GM21367 (cell line): ENCODE data around the gene CCDC150.
"Not testable (repeated sequence)": the region's sequence is repeated elsewhere in the genome, so short reads cannot be mapped to it uniquely, and the experiment has no call there.

Source experiments
- ATAC-seq: cut with Tn5 transposase; IDR thresholded peaks from one replicate; pipeline ENCODE4 v1.9.1; 2021; ENCODE audit not compliant: unreplicated experiment

Gene CCDC150

GRCh38 chr2:196630531-196630930, 9.0 kb upstream of the CCDC150 start:
- ATAC-seq, result no peak

GRCh38 chr2:196635156-196635555, 4.4 kb upstream of the CCDC150 start:
- no peak for ATAC-seq

- no peak for ATAC-seq
Measured at GRCh38 chr2:196638765-196639164, 750 bp upstream of the CCDC150 start.

GRCh38 chr2:196640031-196640548, 575 bp downstream of the CCDC150 start:
- ATAC-seq, result no peak

- ATAC-seq, result no peak
Measured at GRCh38 chr2:196649202-196649601, 9.7 kb downstream of the CCDC150 start.

GRCh38 chr2:196651387-196652094, 12.0 kb downstream of the CCDC150 start:
- ATAC-seq, result no peak

- no peak for ATAC-seq
Measured at GRCh38 chr2:196652869-196653268, 13.4 kb downstream of the CCDC150 start.

- no peak for ATAC-seq
Measured at GRCh38 chr2:196653843-196654242, 14.3 kb downstream of the CCDC150 start.

- no peak for ATAC-seq
Measured at GRCh38 chr2:196655761-196656160, 16.2 kb downstream of the CCDC150 start.

DNA sequence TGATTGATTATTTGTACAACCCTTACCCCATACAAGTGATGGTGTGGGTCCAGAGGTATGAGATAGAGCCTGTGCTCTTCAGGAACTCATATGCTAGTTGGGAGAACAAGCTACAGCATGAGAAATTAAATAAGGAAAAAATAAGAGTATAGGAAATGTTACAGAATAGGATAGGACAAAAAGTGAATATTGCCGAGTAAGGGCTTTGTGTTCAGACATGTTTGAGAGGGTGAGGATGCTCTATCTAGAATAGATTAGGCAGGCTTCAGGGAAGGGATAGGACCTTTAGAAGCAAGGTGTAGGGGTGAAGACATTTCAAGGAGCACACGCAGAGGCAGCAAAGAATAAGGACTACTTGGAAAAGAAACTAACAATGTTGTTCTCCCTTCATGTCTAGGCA, 17.8 kb downstream of the CCDC150 start:
- ATAC-seq, result no peak

DNA sequence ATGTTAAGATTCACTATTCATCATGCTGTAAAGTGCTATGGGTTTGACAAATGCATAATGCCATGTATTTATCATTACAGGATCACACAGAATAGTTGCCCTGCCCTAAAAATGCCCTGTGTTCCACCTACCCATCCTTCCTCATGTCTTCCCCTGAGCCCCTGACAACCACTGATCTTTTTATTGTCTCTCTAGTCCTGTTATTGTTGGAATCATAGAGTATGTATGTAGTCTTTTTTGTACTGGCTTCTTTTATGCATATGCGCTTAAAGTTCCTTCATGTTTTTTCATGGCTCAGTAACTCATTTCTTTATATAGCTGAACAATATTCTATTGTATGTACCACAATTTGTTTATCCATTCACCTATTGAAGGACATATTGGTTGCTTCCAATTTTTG, 20.3 kb downstream of the CCDC150 start:
- no peak for ATAC-seq

DNA sequence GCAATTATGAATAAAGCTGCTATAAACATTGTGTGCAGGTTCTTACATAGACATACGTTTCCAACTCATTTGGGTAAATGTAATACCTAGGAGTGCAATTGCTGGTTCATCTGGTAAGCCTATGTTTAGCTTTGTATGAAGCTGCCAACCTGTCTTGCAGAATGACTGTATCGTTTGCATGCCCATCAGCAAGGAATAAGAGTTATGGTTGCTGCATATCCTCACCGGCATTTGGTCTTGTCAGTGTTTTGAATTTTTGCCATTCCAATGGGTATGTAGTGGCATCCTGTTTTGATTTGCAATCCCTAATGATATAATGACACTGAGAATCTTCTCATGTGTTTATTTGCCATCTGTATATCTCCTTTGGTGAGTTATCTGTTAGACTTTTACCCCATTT, 20.7 kb downstream of the CCDC150 start:
- ATAC-seq, result no peak

DNA sequence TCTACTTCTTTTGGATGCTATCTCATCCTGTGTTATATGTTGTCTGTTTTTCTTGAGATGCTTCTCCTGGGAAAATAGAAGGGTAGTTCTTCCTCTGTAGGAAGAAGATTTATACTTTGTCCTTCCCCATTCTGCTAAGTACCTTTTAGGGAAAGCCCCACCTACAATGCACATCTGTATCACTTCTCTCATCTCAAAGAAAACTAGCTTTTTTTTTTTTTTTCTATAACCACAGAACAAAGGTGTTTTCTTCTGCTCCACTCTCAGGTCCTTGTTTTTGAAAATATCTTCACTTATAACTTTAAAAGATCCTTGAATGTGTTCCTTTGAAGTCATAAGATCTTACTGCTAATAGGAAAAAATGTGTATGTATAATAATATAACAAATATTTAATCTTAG, 30.8 kb downstream of the CCDC150 start:
- ATAC-seq, result no peak

DNA sequence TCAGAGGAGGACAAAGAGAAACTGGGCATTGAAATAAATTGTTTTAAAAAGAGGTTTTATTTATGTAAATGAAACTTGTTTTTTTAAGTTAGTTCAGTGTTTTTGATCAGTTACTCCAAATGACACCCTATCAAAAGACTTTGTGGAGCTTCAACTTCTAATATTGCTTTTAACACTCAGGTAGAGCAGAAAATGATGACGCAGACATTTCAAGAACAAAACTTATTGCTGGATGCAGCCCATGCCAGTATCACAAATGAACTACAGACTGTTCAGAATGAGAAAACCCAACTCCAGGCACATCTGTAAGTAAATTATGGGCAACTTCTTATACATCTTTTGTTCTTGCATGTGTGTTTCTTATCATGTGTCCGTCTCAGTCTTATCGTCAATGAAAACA, 36.4 kb downstream of the CCDC150 start:
- no peak for ATAC-seq

GRCh38 chr2:196677404-196677803, 37.9 kb downstream of the CCDC150 start:
- no peak for ATAC-seq

- ATAC-seq, result no peak
Measured at GRCh38 chr2:196679368-196679767, 39.9 kb downstream of the CCDC150 start.

- ATAC-seq, result no peak
Measured at GRCh38 chr2:196681510-196681909, 42.0 kb downstream of the CCDC150 start.

DNA sequence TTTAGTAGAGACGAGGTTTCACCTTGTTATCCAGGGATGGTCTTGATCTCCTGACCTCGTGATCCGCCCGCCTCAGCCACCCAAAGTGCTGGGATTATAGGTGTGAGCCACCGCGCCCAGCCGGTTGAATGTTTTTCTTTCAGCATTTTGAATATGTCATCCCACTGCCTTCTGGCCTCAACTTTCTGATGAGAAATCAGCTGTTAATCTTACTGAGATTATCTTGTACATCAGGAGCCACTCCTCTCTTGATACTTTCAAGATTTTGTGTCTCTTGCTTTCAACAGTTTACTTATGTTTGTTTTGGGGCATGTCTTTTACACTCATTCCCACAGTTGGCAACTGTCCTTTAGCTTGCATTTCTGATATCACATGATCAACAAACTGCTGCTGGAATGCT, 46.3 kb downstream of the CCDC150 start:
- no peak for ATAC-seq

GRCh38 chr2:196686737-196687136, 47.2 kb downstream of the CCDC150 start:
- not testable (repeated sequence) for ATAC-seq

DNA sequence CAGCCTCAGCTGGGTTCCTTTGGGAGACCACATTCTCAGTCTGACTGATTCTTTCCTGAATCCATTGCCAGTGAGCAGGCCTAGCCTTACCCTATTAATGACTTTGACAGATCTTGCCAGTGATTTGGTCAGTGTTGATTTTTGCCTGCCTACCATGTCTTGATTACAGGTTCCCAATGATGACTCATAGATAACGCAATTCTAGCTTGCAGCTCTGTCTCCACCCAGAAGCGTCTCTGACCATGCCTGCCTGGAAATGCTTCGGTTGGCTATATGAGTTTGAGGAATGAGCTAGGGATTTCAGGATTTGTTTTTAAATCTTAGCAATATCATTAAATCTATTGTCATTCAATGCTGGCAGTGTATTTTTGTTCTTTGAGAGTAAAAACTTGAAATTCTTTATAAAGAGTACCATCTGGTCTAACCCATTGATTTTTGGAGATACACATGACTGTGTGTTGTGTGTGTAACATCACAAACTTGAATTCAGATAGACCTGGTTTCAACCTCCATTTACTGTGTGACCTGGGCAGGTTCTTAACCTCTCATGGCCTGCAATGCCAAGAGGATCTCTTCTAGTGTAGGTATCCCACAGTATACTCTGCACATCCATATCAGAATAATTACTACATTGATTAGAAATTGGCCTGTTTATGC, 57.0 kb downstream of the CCDC150 start:
- ATAC-seq, result no peak

DNA sequence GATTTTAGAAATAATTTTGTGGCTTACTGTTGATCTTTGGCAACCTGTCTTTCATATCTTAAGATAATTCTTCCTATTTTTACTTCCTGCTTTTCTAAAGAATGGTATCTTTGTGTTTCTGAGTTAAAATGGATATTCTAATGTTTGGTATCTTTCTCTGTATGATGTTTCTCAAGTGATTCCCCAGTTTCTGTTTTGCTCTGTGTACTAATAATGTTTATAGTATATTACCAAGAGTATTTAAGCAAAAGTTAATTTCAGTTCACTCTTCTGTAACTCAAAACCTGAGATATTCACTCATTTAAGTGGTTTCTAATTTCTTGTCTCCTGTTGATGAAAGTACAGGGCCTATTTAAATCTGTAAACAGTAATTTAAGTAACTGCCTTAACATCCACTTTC, 58.3 kb downstream of the CCDC150 start:
- no peak for ATAC-seq

DNA sequence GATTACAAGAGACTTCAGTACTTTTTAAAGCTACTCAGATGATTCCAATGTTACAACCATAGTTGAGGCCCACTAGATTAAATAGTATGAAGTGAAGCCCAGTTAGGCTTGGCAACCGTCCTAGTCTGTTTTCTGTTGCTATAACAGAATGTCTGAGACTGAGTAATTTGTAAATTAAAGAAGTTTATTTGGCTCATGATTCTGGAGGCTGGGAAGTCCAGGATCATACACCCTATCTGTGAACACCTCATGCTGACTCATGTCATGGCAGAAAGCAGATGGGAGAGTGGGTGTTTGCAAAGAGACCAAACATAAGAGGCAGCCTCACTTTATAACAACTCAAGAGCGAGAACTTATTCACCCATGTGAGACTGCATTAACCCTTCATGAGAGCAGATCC, 63.1 kb downstream of the CCDC150 start:
- ATAC-seq, result no peak

DNA sequence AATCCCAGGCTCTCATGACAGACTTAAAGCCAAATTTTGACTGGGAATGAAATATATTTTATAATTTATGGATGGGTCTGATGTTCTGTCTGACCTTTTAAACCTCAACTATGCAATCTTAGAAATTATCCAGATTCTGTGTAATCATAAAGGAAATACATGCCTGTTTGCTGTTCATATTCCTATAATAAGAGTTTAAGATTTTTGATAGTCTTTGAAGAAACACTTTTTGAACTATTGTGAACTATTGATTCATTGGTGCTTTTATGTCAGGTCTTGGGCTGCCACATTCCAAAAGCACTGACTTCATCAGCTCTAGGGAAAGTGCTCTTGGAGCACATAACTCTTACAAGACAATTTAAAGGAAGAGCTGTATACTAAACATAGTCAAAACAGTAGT, 64.2 kb downstream of the CCDC150 start:
- ATAC-seq, result no peak
